Suprapubic skin (tissue), 4 donors: ENCODE results near the gene CHAD. TPM values are rescaled to one million over a fixed set of nuclear protein-coding genes. Genes with fewer than 3 reads are reported as not detected.
A peak's percentile ranks its signal among the peaks of the same experiment; 100 is the strongest.

ENCODE experiments used
- DNase-seq, 2 donors: peaks; one replicate each; pipeline ENCODE4 v3.0.0-alpha.2; 2019; ENCODE audit warnings: low spot score in 2 of 2
- H3K27ac ChIP-seq: fragments of 200-600 bp; sonication (generic); one replicate; pipeline ENCODE4 v1.5.1; 2019
- H3K27me3 ChIP-seq: fragments of 200-600 bp; sonication (generic); one replicate; pipeline ENCODE4 v1.5.1; 2019
- H3K36me3 ChIP-seq: fragments of 200-600 bp; sonication (generic); one replicate; pipeline ENCODE4 v1.5.1; 2019
- H3K4me1 ChIP-seq: fragments of 200-600 bp; sonication (generic); one replicate; pipeline ENCODE4 v1.5.1; 2019
- H3K4me3 ChIP-seq: fragments of 200-600 bp; sonication (generic); one replicate; pipeline ENCODE4 v1.5.1; 2019; ENCODE audit warnings: mild to moderate bottlenecking
- H3K9me3 ChIP-seq: fragments of 200-600 bp; sonication (generic); one replicate; pipeline ENCODE4 v1.5.1; 2019
- EP300 ChIP-seq: sonication (generic); formaldehyde crosslinking; IDR thresholded peaks from one replicate; pipeline ENCODE4 v1.6.1; 2017; ENCODE audit warnings: antibody characterized with exemption
- POLR2A ChIP-seq, 2 donors: fragments of 450-650 bp; IDR thresholded peaks; one replicate each; pipeline ENCODE4 v1.6.1; 2017; ENCODE audit warnings: antibody characterized with exemption in 2 of 2, mild to moderate bottlenecking in 2 of 2, moderate library complexity in 2 of 2
- POLR2AphosphoS5 ChIP-seq, 3 donors: sonication (generic); formaldehyde crosslinking; IDR thresholded peaks; one replicate each; pipeline ENCODE4 v1.6.1; 2017; ENCODE audit warnings: antibody characterized with exemption in 3 of 3
- WGBS: methylation state at CpG from one replicate; pipeline ENCODE4 v1.1.5; 2018; 5-methylcytosine and 5-hydroxymethylcytosine counted together
- total RNA-seq, 4 donors: library from RNA; depleted of rRNA; stranded (reverse); fragments of >200 nt; gene quantifications; one replicate each; pipeline ENCODE4 v1.1.0, GENCODE V29; 2016
- TF ChIP-seq, protein P1 (sequence below), 2 donors: fragments of 200-600 bp in 1 of 2; fragments of 450-650 bp in 1 of 2; sonication (generic) in 1 of 2; IDR thresholded peaks; one replicate each; pipeline ENCODE4 v1.5.1; 2016 to 2019; ENCODE audit warnings: antibody characterized with exemption in 2 of 2, mild to moderate bottlenecking in 1 of 2, moderate library complexity in 1 of 2

The CHAD gene
- total RNA-seq, 4 donors from 2014 or later, result 4.5 to 15.4 (median 7.2) TPM

DNA sequence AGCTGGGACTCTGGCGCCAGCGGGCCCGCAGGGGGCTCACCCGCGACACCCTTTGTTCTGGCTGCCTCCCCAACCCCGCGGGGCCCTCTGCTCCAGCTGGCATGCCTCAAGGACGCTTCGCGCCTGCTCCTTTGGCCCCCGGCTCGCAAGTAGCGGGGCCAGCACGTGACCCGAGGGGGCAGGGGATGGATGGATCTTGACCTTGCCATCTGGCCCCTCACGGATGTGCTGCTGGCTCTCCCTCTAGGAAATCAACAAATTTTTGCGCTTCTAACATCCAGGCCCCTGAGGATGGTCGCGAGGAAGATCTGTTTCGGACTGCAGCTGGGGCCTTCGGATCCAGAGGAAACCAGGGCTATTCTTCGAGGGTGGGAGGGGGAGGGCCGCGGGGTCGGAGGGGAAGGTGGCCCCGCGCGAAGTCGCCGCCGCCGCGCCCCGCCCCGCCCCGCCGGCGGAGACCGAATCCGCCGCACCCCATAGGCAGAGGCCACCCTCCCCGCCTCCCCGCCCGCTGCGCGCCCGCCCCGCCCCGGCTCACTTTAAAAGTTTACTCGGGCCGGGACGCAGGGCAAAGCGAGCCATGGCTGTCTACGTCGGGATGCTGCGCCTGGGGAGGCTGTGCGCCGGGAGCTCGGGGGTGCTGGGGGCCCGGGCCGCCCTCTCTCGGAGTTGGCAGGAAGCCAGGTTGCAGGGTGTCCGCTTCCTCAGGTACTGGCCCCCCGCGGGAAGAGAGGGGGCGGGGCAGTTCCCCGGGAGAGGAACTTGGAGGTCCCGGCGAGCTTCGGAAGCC is 42.8 kb downstream of the CHAD start, which contains the start of gene ACSF2:
Gene ACSF2, plus strand, starts transcription at position 537 of the 790 bp plus-strand sequence. Its CDS starts 44 bp downstream, at position 581.
- 8% methylated on average over 5 of the region's 70 CpGs for WGBS
- Histone ChIP-seq H3K9me3 (no peaks in the 10 kb centered on the region), H3K36me3 (no peaks in the 10 kb centered on the region), H3K27ac (peak within 1 kb of the TSS; percentile 84), H3K4me1 (peaks cover 70% of the 10 kb centered on the region), H3K27me3 (no peaks in the 10 kb centered on the region), H3K4me3 (peak within 1 kb of the TSS; percentile 67)
- peak; percentile 85 to 87 for DNase-seq
- TF ChIP-seq, protein P1, sequence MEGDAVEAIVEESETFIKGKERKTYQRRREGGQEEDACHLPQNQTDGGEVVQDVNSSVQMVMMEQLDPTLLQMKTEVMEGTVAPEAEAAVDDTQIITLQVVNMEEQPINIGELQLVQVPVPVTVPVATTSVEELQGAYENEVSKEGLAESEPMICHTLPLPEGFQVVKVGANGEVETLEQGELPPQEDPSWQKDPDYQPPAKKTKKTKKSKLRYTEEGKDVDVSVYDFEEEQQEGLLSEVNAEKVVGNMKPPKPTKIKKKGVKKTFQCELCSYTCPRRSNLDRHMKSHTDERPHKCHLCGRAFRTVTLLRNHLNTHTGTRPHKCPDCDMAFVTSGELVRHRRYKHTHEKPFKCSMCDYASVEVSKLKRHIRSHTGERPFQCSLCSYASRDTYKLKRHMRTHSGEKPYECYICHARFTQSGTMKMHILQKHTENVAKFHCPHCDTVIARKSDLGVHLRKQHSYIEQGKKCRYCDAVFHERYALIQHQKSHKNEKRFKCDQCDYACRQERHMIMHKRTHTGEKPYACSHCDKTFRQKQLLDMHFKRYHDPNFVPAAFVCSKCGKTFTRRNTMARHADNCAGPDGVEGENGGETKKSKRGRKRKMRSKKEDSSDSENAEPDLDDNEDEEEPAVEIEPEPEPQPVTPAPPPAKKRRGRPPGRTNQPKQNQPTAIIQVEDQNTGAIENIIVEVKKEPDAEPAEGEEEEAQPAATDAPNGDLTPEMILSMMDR (IDR thresholded peaks at IDR 0.05), result no peak
- TF ChIP-seq EP300, result no peak
- no peak for TF ChIP-seq POLR2A (IDR thresholded peaks at IDR 0.05)
- no peak for TF ChIP-seq POLR2AphosphoS5 (IDR thresholded peaks at IDR 0.05)

DNA sequence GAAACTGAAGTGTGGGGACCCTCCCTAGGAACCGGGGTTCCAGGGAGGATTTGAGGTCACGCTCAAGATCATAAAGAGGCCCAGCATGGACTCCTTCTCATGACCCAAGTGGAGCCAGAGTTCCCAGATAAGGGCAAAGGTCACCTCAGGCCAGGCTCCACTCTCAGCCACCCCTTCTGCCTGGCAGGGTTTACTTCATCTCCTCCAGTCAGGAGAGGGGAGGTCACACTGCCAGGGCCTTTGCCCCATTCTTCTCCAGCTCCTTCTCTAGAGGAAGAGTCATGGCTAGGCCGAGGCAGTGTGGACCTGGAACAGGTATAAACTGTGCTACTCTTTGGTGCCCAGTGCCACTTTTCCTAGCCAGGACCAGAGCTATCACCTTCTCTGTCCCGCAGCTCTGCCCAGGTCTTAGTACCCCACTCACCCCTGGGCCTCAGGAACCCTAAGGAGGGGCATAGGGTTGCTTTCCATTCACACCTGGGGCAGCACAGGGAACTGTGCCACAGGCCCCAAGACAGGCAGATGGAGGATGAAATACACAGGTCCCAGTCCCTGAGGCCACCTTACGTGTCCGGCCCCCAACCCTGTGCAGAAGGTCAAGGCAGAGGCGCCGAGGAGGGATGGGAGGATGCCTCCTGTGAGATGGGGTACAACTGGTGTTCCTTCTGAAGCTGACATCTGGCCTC is 43.5 kb downstream of the CHAD start:
- DNase-seq, result no peak
- H3K27ac ChIP-seq, result peak overlapping the region; percentile 84
- peak overlapping the region; percentile 67 for H3K4me3 ChIP-seq
- no peaks in the 10 kb centered on the region for H3K27me3 ChIP-seq
- TF ChIP-seq POLR2A (IDR thresholded peaks at IDR 0.05) (no peak), EP300 (no peak), POLR2AphosphoS5 (IDR thresholded peaks at IDR 0.05) (no peak)
- TF ChIP-seq, protein P1 (IDR thresholded peaks at IDR 0.05), result no peak
- 85% methylated on average over 7 of the region's 8 CpGs for WGBS
- no peaks in the 10 kb centered on the region for H3K36me3 ChIP-seq
- H3K9me3 ChIP-seq, result no peaks in the 10 kb centered on the region
- H3K4me1 ChIP-seq, result peaks cover 70% of the 10 kb centered on the region

DNA sequence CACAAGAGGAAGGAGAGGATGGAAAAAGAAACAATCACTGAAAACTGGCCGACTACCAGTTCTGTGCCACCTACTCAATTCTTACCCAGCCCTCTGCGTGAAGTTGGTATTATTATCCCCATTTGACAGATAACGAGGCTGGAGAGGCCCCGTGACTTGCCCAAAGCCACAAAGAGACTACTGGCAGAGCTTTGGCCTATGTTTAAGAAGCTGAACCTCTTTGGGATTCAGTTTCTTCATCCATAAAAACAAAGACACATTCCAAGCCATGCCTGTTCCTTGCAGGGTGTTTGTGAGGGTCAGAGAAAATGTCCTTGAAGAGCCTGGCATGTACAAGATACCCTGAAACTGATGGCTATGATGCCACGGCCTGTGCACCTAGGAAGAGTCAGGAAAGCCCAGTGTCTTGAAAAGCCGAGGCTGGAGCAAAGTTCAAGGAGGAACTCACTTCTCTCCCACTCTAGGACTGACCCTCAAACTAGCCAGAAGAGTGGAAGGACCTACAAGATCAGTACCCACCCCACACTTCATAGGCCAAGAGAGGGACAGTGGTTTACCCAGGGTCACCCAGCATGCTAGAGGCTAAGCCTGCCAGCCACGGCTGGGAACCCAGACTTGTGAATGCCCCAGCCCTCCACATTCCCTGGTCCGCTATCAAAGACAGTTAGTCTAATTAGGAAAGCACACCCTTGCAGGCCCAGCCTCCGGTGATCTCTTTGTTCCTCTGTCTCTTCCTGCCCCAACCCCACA is 44.3 kb downstream of the CHAD start:
- H3K4me3 ChIP-seq, result no peak overlapping the region
- H3K4me1 ChIP-seq, result peaks cover 65% of the 10 kb centered on the region
- TF ChIP-seq POLR2A (IDR thresholded peaks at IDR 0.05), result no peak
- no peak for TF ChIP-seq EP300
- no peak for TF ChIP-seq POLR2AphosphoS5 (IDR thresholded peaks at IDR 0.05)
- TF ChIP-seq, protein P1 (IDR thresholded peaks at IDR 0.05), result no peak
- no peak overlapping the region for H3K27ac ChIP-seq
- WGBS, result 85% methylated on average over 8 of the region's 9 CpGs
- no peak for DNase-seq
- no peaks in the 10 kb centered on the region for H3K36me3 ChIP-seq
- no peaks in the 10 kb centered on the region for H3K27me3 ChIP-seq
- H3K9me3 ChIP-seq, result no peaks in the 10 kb centered on the region

DNA sequence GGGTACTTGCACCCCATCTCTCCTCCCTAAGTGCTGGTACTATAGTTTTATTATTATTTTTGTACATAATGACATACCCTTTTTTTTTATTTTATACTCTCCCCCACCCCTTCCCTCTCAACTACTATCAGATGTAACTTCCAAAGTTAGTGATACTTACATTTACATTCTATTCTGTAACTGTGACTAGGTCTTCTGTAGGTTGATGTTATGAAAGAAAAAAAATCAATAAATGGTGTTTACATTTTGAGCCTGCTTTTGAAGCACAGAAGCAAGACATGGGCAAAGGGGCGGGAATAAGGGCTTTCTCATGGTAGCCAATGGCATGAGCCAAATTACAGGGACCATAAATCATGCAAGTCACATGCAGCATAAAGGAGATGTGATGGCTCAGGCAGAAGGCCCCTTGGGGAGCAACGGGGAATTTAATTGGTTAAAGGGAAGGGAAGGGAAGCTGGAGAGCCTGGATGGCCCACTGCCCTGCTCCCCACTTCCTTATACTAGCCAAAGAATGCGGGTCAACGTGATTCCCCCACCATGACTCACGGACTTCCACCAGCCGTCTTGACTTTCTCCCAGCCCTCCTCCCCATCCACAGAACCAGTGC is 45.0 kb downstream of the CHAD start:
- DNase-seq, result no peak
- TF ChIP-seq, protein P1 (IDR thresholded peaks at IDR 0.05), result no peak
- TF ChIP-seq POLR2AphosphoS5 (IDR thresholded peaks at IDR 0.05), result no peak
- TF ChIP-seq EP300, result no peak
- no peak for TF ChIP-seq POLR2A (IDR thresholded peaks at IDR 0.05)
- H3K9me3 ChIP-seq, result no peaks in the 10 kb centered on the region
- no peaks in the 10 kb centered on the region for H3K36me3 ChIP-seq
- no peak overlapping the region for H3K27ac ChIP-seq
- no peak overlapping the region for H3K4me3 ChIP-seq
- 48% methylated on average over 6 of the region's 6 CpGs for WGBS
- peaks cover 58% of the 10 kb centered on the region for H3K4me1 ChIP-seq
- H3K27me3 ChIP-seq, result no peaks in the 10 kb centered on the region
